Upper lobe of right lung (tissue), 1 donor: Measurements from ENCODE around the gene RETREG1. TPM values are rescaled to one million over a fixed set of nuclear protein-coding genes. Genes with fewer than 3 reads are reported as not detected.

ENCODE experiments used
- ATAC-seq: fragments of 200-7000 bp; cut with Tn5 transposase; one replicate; pipeline ENCODE4 v1.9.1; 2020; ENCODE audit warnings: mild to moderate bottlenecking, moderate library complexity
- DNase-seq: peaks from one replicate; pipeline ENCODE4 v3.0.0-alpha.2; 2020
- H3K27ac ChIP-seq: fragments of 200-600 bp; one replicate; pipeline ENCODE4 v1.8.0; 2022
- H3K27me3 ChIP-seq: fragments of 200-600 bp; one replicate; pipeline ENCODE4 v1.8.0; 2022; ENCODE audit warnings: mild to moderate bottlenecking
- H3K36me3 ChIP-seq: fragments of 200-600 bp; one replicate; pipeline ENCODE4 v1.8.0; 2022
- H3K4me1 ChIP-seq: fragments of 200-600 bp; one replicate; pipeline ENCODE4 v1.8.0; 2022
- H3K4me3 ChIP-seq: fragments of 200-600 bp; one replicate; pipeline ENCODE4 v1.8.0; 2022; ENCODE audit warnings: mild to moderate bottlenecking
- H3K9me3 ChIP-seq: fragments of 200-600 bp; one replicate; pipeline ENCODE4 v1.8.0; 2022
- intact Hi-C: fragments of 100-400 bp; cut with DNase I; formaldehyde crosslinking; loops from one replicate; pipeline ENCODE4 v1.11.0; 2022
- total RNA-seq: library from RNA; stranded (reverse); fragmentation: NEBNext Ultra II Directional; extraction: Animal tissue kit (Norgen Biotek cat#: 25700); gene quantifications from one replicate; pipeline ENCODE4 v1.2.1, GENCODE V29; 2021
- TF ChIP-seq, protein P1 (sequence below): fragments of 200-600 bp; IDR thresholded peaks from one replicate; pipeline ENCODE4 v1.8.0; 2022; ENCODE audit warnings: antibody characterized with exemption
- donor health status: DM: no; HTN: yes; CAD: no; lungs with severe emphysema.

RETREG1 gene
- total RNA-seq, 1 donor from 2014 or later, result 22.8 TPM

DNA sequence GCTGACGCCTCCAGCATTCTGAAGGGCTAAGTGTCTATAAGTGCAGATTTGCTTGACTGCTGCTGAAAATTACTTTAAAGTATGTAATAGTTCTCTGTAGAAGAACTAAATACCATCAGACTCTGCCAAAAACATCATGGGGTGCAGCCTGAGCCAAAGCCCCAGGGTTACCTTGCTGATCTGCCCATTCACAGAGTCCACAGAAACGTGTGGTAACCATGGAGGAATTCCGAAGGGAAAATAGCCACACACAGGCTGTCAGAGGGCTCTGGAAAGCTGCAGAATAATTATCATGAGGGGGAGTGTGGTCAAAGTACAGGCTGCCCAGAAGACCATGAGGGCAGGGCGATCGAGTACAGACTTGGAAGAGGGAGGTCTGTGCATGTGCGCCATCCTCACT, 36.4 kb downstream of the RETREG1 start:
- no peak overlapping the region for H3K4me3 ChIP-seq
- intact Hi-C loops, result no loop called here
- no peak overlapping the region for H3K27ac ChIP-seq
- no peaks in the 10 kb centered on the region for H3K9me3 ChIP-seq
- DNase-seq (no peak), ATAC-seq (no peak)
- H3K27me3 ChIP-seq, result no peaks in the 10 kb centered on the region
- no peaks in the 10 kb centered on the region for H3K4me1 ChIP-seq
- TF ChIP-seq, protein P1, sequence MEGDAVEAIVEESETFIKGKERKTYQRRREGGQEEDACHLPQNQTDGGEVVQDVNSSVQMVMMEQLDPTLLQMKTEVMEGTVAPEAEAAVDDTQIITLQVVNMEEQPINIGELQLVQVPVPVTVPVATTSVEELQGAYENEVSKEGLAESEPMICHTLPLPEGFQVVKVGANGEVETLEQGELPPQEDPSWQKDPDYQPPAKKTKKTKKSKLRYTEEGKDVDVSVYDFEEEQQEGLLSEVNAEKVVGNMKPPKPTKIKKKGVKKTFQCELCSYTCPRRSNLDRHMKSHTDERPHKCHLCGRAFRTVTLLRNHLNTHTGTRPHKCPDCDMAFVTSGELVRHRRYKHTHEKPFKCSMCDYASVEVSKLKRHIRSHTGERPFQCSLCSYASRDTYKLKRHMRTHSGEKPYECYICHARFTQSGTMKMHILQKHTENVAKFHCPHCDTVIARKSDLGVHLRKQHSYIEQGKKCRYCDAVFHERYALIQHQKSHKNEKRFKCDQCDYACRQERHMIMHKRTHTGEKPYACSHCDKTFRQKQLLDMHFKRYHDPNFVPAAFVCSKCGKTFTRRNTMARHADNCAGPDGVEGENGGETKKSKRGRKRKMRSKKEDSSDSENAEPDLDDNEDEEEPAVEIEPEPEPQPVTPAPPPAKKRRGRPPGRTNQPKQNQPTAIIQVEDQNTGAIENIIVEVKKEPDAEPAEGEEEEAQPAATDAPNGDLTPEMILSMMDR, result no peak
- H3K36me3 ChIP-seq, result no peaks in the 10 kb centered on the region

DNA sequence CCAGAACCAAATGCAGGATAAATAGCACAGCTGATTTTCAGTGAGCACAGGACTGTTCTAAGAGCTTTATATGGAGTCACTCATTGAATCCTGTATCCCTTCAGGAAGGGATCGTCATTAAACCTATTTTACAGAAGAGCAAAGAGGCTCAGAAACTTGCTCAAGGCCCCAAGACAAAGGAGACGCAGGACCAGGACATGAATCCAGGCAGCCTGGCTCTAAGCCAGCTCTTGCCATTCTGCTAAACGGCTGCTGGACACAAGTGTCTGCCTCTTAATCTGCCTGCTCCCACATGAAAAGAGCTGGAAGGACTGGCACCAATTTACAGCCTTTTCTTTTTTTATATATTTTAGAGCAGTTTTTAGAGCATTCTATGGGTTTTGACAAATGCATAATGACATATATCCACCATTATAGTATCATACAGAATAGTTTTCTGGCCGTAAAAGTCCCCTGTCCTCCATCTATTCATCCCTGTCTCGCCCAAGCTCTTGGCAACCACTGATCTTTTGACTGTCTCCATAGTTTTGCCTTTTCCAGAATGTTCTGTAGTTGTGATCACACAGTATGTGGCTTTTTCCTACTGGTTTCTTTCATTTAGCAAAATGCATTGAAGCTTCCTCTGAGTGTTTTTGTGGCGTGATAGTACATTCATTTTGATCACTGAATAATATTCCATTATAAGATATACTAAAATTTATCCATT, 37.5 kb downstream of the RETREG1 start:
- Histone ChIP-seq H3K27ac (no peak overlapping the region), H3K27me3 (no peaks in the 10 kb centered on the region), H3K9me3 (no peaks in the 10 kb centered on the region), H3K4me1 (no peaks in the 10 kb centered on the region), H3K36me3 (no peaks in the 10 kb centered on the region), H3K4me3 (no peak overlapping the region)
- no peak for ATAC-seq
- no peak for DNase-seq
- intact Hi-C loops, result no loop called here
- TF ChIP-seq, protein P1, result no peak

DNA sequence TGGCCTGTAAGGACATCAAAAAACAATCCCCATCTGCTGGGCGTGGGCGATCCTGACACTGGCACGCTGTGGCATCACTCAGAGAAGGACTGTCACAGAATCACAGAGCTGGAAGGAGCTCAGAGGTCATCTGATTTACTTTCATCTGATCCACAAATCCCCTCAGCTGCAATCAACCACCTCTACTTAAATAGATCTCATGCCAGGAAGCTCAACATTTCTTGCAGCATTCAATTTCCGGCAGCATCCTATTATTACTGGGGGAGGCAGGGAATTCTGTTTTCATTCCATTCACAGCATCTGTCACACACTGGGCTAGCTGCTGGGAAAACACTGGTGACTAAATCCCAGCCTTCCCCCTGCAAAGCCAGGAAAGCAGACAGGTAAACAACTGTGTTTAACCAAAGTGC, 38.3 kb downstream of the RETREG1 start:
- H3K27ac ChIP-seq, result no peak overlapping the region
- TF ChIP-seq, protein P1, result no peak
- intact Hi-C loops, result no loop called here
- H3K27me3 ChIP-seq, result no peaks in the 10 kb centered on the region
- no peaks in the 10 kb centered on the region for H3K4me1 ChIP-seq
- H3K4me3 ChIP-seq, result no peak overlapping the region
- ATAC-seq, result no peak
- no peaks in the 10 kb centered on the region for H3K36me3 ChIP-seq
- no peaks in the 10 kb centered on the region for H3K9me3 ChIP-seq
- no peak for DNase-seq

DNA sequence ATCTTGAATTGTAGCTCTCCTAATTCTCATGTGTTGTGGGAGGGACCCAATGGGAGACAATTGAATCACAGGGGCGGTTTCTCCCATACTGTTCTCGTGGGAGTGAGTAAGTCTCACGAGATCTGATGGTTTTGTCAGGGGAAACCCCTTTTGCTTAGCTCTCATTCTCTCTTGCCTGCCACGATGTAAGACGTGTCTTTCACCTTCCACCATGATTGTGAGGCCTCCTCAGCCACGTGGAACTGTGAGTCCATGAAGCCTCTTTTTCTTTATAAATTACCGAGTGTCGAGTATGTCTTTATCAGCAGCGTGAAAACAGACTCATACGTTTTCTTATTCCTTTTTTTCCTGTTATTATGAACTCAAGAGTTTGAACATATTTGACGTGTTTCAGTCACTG, 39.1 kb downstream of the RETREG1 start:
- Histone ChIP-seq H3K9me3 (no peaks in the 10 kb centered on the region), H3K36me3 (no peaks in the 10 kb centered on the region), H3K27me3 (no peaks in the 10 kb centered on the region), H3K4me1 (no peaks in the 10 kb centered on the region), H3K4me3 (no peak overlapping the region), H3K27ac (no peak overlapping the region)
- intact Hi-C loops, result no loop called here
- ATAC-seq (no peak), DNase-seq (no peak)
- TF ChIP-seq, protein P1, result no peak

DNA sequence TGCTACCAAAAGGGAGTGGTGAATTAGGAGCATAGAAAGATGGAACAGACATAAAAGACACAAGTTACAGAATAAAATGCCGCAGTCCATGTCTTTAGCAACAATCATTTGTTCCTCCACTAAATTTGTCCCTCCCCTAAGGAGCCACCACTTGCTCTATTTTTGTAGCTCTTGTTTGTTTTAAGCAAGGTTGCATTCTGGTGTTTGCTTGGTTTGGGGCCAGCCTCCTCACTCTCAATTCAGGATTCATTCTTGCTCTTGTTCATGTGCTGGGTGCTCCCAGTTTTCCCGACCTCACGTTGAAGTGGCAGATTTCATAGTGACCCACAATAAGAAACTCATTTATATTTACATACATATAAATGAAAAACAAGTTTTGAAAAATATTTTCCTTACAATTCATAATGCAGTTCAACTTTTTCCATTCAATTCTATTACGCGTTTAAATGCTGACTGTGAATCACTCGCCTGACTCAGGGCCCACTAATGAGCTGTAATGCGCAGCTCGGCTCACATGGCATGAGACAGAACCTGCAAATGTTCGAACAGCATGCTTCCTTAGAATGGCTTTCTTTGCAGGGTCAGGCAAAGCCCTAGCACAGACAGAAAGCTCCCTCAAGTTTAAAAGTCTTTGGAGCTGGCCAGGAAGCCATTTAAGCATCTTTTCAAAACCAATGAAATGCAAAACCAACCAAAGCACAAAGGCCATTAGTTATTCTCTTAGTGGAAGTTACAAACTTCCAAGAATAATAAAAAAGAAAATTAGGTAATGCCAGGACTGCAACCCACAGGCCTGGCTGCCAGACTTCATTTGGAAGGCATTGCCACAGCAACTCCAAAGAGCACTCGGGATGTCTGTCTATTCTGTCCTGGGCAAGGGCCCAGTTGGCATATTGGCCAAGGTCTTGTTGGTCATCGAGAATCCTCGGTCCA, 41.7 kb downstream of the RETREG1 start:
- Histone ChIP-seq H3K36me3 (no peaks in the 10 kb centered on the region), H3K9me3 (no peaks in the 10 kb centered on the region), H3K4me3 (no peak overlapping the region), H3K27ac (no peak overlapping the region), H3K4me1 (no peaks in the 10 kb centered on the region), H3K27me3 (no peaks in the 10 kb centered on the region)
- DNase-seq (no peak), ATAC-seq (no peak)
- intact Hi-C loops, result no loop called here
- TF ChIP-seq, protein P1, result no peak
